ENCODE data around the gene GALK2.

DNA sequence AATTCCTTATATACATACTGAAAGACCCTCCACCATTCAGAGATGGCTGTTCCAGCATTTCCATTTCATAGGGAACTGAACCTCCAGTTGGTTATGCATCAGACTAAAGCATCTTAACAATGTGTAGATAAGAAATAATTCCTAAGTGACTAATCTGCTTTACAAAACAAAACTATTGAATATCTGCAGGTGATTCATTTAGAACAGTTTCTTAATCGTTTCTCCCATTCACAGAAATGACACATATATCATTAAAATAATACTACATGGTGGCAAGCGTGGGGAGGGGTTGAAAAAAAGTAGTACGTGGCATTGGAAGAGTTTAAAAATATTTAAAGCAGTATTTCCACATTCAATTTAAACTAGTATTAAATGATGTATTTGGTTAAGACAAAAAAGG is 34.1 kb upstream of the GALK2 start:
- TF ChIP-seq EZH2 (optimal IDR thresholded peaks at IDR 0.05; ENCODE audit: low read depth, low read length), result no peak
- TF ChIP-seq, protein P1, sequence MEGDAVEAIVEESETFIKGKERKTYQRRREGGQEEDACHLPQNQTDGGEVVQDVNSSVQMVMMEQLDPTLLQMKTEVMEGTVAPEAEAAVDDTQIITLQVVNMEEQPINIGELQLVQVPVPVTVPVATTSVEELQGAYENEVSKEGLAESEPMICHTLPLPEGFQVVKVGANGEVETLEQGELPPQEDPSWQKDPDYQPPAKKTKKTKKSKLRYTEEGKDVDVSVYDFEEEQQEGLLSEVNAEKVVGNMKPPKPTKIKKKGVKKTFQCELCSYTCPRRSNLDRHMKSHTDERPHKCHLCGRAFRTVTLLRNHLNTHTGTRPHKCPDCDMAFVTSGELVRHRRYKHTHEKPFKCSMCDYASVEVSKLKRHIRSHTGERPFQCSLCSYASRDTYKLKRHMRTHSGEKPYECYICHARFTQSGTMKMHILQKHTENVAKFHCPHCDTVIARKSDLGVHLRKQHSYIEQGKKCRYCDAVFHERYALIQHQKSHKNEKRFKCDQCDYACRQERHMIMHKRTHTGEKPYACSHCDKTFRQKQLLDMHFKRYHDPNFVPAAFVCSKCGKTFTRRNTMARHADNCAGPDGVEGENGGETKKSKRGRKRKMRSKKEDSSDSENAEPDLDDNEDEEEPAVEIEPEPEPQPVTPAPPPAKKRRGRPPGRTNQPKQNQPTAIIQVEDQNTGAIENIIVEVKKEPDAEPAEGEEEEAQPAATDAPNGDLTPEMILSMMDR (IDR thresholded peaks at IDR 0.05; ENCODE audit: low read length), result no peak

All from MM.1S (cell line).